Measurements from ENCODE around the gene DNAH3.
"Not testable (repeated sequence)": the region's sequence is repeated elsewhere in the genome, so short reads cannot be mapped to it uniquely, and the experiment has no call there.

Gene DNAH3

DNA sequence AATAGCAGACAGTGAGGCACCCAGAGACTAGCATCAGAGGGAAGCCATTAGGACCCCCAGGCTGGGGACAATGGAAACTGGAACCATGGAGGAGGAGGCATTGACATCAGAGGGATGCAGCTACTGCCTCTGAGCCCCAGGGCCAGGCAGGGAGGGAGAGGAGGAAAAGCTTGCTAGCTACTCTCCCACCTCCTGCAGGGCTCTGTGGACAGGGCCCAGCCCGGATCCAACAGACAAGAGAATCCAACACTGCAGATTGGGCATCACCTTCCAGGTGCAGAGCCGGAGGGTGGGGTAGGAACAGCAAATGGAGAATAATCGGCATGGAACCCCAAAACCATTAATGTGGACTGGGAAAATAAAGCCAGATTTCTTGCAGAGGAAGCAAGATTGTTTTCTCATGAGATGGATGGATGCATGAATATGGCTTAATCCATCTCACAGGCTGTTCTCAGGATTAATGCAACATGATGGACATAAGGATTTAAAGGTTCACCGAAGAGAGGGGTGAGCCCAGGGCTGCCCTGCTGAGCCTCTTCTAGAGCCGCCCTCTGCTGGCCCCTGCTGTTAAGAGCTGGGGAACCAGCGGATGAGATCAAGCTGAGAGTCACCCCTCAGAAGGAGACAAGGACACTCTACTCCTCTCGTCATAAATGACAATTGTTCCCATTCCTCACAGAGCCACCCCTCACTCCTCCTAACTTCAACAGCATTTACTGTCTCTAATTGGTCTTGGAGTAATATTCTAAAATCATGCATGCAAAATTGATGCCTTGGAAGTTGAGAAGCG is 48.8 kb downstream of the DNAH3 start:
- peak; percentile 25 for TF ChIP-seq CTCF (IDR thresholded peaks at IDR 0.05; ENCODE audit: low read depth, low read length, missing control alignments)
- in situ Hi-C loops (cut with HindIII; ENCODE audit: low sequenced_read_pairs) = no loop called here
- H3K4me3 ChIP-seq (ENCODE audit: low read depth, low read length) = no peak overlapping the region
- DNase-seq (ENCODE audit: low read depth) = no peak

- no peak overlapping the region for H3K4me3 ChIP-seq (ENCODE audit: low read depth, low read length)
- in situ Hi-C loops (cut with HindIII; ENCODE audit: low sequenced_read_pairs) = no loop called here
- TF ChIP-seq CTCF (IDR thresholded peaks at IDR 0.05; ENCODE audit: low read depth, low read length, missing control alignments) = no peak
- peak; percentile 59 for DNase-seq (ENCODE audit: low read depth)
Observed at GRCh38 chr16:21100447-21100846, 50.2 kb downstream of the DNAH3 start.

DNA sequence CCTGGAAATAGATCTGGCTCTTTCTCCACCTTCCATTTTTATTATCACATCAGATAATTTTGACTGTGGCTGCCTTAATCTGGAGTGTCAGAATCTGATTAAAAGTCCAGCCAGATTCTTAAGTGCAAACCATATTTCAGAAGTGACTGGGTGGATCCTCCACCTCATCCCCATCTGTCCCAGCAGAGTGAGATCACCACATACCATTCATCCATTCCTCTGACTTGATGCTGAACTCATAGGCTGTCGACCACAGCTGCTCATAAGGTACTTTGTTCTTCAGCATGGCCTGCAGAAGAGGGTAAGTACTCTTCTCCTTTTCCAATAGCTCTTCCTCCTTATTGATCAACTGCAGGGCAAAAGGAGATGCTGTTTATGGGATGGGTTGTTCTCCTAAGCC is 53.5 kb downstream of the DNAH3 start:
- no peak overlapping the region for H3K4me3 ChIP-seq (ENCODE audit: low read depth, low read length)
- no peak for TF ChIP-seq CTCF (IDR thresholded peaks at IDR 0.05; ENCODE audit: low read depth, low read length, missing control alignments)
- no peak for DNase-seq (ENCODE audit: low read depth)
- in situ Hi-C loops (cut with HindIII; ENCODE audit: low sequenced_read_pairs) = no loop called here

GRCh38 chr16:21094719-21095118 is 55.9 kb downstream of the DNAH3 start:
- in situ Hi-C loops (cut with HindIII; ENCODE audit: low sequenced_read_pairs); DNase-seq (ENCODE audit: low read depth); H3K4me3 ChIP-seq (ENCODE audit: low read depth, low read length): not testable (repeated sequence)

DNA sequence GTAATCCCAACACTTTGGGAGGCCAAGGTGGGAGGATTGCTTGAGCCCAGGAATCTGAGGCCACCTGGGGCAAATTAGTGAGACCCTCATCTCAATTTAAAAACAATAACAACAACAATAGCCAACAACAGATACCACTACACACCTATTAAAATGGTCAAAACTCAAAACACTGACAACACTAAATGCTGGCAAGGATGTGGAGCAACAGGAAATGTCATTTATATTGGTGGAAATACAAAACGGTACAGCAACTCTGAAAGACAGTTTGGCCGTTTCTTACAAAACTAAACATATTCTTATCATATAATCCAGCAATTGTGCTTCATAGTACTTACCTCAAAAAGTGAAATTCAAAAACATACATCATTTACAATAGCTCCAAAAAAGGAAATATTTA is 57.7 kb downstream of the DNAH3 start:
- TF ChIP-seq CTCF (IDR thresholded peaks at IDR 0.05; ENCODE audit: low read depth, low read length, missing control alignments) = no peak
- H3K4me3 ChIP-seq (ENCODE audit: low read depth, low read length) = no peak overlapping the region
- in situ Hi-C loops (cut with HindIII; ENCODE audit: low sequenced_read_pairs) = no loop called here
- no peak for DNase-seq (ENCODE audit: low read depth)

DNA sequence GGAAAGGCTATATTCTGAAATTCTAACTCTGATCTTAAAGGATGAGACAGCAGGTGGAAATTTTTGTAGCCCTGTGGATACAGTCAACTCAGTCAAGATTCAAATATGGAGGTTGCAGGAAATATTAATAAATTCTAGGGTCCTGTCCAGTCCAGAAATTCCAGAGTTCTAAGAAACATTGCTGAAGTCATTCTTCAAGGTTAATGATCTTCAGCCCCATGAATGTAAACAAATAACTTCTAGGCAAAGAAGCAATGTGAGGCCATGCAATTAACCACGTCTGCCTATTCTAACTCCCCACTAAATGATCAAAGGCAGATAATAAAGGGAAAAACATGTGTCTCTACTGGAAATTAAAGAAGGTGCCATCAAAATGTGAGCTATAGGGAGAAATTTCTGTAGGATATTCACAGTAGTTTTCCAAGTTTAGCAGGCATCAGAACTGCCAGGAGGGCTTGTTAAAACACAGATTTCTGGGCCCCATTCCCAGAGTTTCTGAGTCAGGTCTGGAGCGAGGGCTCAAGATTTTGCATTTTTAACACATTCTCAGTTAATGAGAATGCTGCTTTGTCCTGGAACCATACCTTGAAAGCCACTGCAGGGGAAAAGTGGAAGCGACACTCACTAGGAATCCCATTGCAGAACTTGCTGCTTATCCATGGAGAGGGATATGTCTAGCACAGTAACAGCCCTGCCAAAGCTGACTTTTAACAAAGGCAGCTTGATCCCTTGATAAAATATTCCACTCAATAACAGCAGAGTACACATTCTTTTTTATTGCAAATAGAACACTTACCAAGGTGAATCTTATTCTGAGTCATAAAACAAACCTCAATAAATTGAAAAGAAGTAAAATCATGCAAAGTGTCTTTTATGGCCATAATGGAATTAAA is 61.8 kb downstream of the DNAH3 start:
- no peak for TF ChIP-seq CTCF (IDR thresholded peaks at IDR 0.05; ENCODE audit: low read depth, low read length, missing control alignments)
- peak; percentile 55 for DNase-seq (ENCODE audit: low read depth)
- no peak overlapping the region for H3K4me3 ChIP-seq (ENCODE audit: low read depth, low read length)
- in situ Hi-C loops (cut with HindIII; ENCODE audit: low sequenced_read_pairs) = no loop called here

DNA sequence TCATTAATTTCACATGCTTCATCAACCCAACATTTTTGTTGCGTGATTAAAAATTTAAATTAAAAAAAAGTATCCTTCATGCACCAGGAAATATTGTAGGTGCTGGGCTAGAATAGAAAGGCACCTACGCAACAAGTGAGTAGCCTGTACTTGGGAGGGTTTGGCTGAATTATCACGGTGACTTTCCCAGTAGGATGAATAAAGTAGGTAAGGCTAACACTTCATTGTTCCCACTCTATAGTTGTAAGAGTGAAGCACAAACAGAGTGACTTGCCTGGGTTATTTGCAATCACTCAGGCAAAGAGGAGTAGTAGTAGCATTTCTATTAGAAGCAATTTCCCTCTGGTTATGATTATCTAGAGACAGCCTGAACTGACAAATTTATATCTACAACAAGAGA is 62.5 kb downstream of the DNAH3 start:
- H3K4me3 ChIP-seq (ENCODE audit: low read depth, low read length) = no peak overlapping the region
- in situ Hi-C loops (cut with HindIII; ENCODE audit: low sequenced_read_pairs) = no loop called here
- no peak for TF ChIP-seq CTCF (IDR thresholded peaks at IDR 0.05; ENCODE audit: low read depth, low read length, missing control alignments)

More for the DNA sequence above, 62.5 kb downstream of the DNAH3 start:
- no peak for DNase-seq (ENCODE audit: low read depth)

All from astrocyte of the cerebellum (primary cell).